WTC11 (cell line): ENCODE measurements around the gene KHDRBS1.

Experiments used
- CTCF ChIP-seq: fragments of 200-600 bp; IDR thresholded peaks from 2 replicates; pipeline ENCODE4 v1.8.0; 2022; ENCODE audit warnings: antibody characterized with exemption
- E2F4 ChIP-seq: sonication (generic); formaldehyde crosslinking; IDR thresholded peaks from 2 replicates; pipeline ENCODE4 v1.8.1; 2022; ENCODE audit warnings: low read depth, mild to moderate bottlenecking, moderate library complexity, missing genetic modification reagents, borderline replicate concordance
- ETV6 ChIP-seq: sonication (generic); formaldehyde crosslinking; IDR thresholded peaks from 2 replicates; pipeline ENCODE4 v1.8.1; 2022; ENCODE audit warnings: mild to moderate bottlenecking, missing genetic modification reagents
- GABPB1 ChIP-seq: sonication (generic); formaldehyde crosslinking; IDR thresholded peaks from 2 replicates; pipeline ENCODE4 v1.8.1; 2023; ENCODE audit warnings: mild to moderate bottlenecking, missing genetic modification reagents
- HMGXB4 ChIP-seq: sonication (generic); formaldehyde crosslinking; IDR thresholded peaks from 2 replicates; pipeline ENCODE4 v1.8.1; 2023; ENCODE audit warnings: mild to moderate bottlenecking, moderate library complexity, missing genetic modification reagents
- SOX15 ChIP-seq: fragments of 250-450 bp; sonication (Bioruptor Pico); IDR thresholded peaks from 2 replicates; pipeline ENCODE4 v1.9.0; 2021; ENCODE audit warnings: mild to moderate bottlenecking
- SP1 ChIP-seq: sonication (generic); formaldehyde crosslinking; conservative IDR thresholded peaks from 2 replicates; pipeline ENCODE4 v1.8.1; 2022; ENCODE audit warnings: missing genetic modification reagents
- TEAD4 ChIP-seq: sonication (generic); formaldehyde crosslinking; IDR thresholded peaks from 2 replicates; pipeline ENCODE4 v1.8.0; 2022; ENCODE audit warnings: mild to moderate bottlenecking, missing genetic modification reagents
- USF1 ChIP-seq: sonication (generic); formaldehyde crosslinking; IDR thresholded peaks from 2 replicates; pipeline ENCODE4 v1.8.0; 2022; ENCODE audit warnings: mild to moderate bottlenecking, missing genetic modification reagents
- ZNF232 ChIP-seq: sonication (generic); formaldehyde crosslinking; IDR thresholded peaks from 2 replicates; pipeline ENCODE4 v1.8.0; 2022; ENCODE audit warnings: mild to moderate bottlenecking, missing genetic modification reagents
- ZNF263 ChIP-seq: sonication (generic); formaldehyde crosslinking; IDR thresholded peaks from 2 replicates; pipeline ENCODE4 v1.8.1; 2022; ENCODE audit warnings: low read depth, mild to moderate bottlenecking, moderate library complexity, missing genetic modification reagents

GRCh38 chr1:32031578-32032274, 18.1 kb downstream of the KHDRBS1 start:
- TF ChIP-seq CTCF = no peak
- TF ChIP-seq SOX15 (CRISPR knock-in tag) = no peak
- TF ChIP-seq HMGXB4 (CRISPR knock-in tag) = no peak
- TF ChIP-seq ZNF232 = no peak
- no peak for TF ChIP-seq GABPB1
- TF ChIP-seq ZNF263 = no peak
- no peak for TF ChIP-seq E2F4 (CRISPR knock-in tag)
- TF ChIP-seq USF1 (CRISPR knock-in tag) = no peak
- no peak for TF ChIP-seq TEAD4 (CRISPR knock-in tag)
- no peak for TF ChIP-seq SP1
- TF ChIP-seq ETV6 (CRISPR knock-in tag) = no peak
